LNCaP clone FGC (cell line): ENCODE data around the gene UTP14A.

Experiments used
- DNase-seq: peaks from one replicate; pipeline ENCODE4 v3.0.0-alpha.2; 2011; ENCODE audit warnings: low read depth
- H3K4me3 ChIP-seq: 2 replicates; pipeline ENCODE4 v1.5.1; 2011; ENCODE audit warnings: mild to moderate bottlenecking, low read depth, low read length, control low read depth
- CTCF ChIP-seq: IDR thresholded peaks from 2 replicates; pipeline ENCODE4 v1.5.1; 2012; ENCODE audit warnings: mild to moderate bottlenecking; ENCODE audit not compliant: control insufficient read depth, insufficient read depth; ENCODE audit errors: extremely low read depth

UTP14A gene

GRCh38 chrX:129932821-129933321 is 26.9 kb downstream of the UTP14A start:
- H3K4me3 ChIP-seq: no peak overlapping the region
- no peak for DNase-seq
- no peak for TF ChIP-seq CTCF

- no peak overlapping the region for H3K4me3 ChIP-seq
- no peak for TF ChIP-seq CTCF
- DNase-seq: no peak
Measured at GRCh38 chrX:129933700-129934099, 27.7 kb downstream of the UTP14A start.

DNA sequence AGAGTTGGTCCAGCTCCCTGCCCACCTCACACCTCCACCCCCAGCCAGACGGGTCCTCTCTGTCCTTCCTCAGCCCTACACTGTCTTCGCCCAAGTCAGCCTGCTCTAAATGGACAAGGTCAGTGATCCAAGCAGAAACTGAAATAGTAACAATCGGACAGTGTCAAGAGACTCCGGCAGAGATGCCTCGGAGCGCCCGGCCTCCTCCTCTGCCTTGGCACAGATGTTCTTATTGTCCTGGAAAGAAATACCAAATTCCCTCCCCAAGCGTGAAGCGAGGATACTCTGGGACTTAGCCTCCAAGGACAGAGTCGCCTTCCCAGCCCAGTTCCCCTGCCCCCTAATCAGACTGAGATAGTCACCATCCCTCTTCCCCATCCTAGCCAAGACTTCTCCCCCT is 28.5 kb downstream of the UTP14A start:
- DNase-seq: no peak
- no peak overlapping the region for H3K4me3 ChIP-seq
- TF ChIP-seq CTCF: no peak

DNA sequence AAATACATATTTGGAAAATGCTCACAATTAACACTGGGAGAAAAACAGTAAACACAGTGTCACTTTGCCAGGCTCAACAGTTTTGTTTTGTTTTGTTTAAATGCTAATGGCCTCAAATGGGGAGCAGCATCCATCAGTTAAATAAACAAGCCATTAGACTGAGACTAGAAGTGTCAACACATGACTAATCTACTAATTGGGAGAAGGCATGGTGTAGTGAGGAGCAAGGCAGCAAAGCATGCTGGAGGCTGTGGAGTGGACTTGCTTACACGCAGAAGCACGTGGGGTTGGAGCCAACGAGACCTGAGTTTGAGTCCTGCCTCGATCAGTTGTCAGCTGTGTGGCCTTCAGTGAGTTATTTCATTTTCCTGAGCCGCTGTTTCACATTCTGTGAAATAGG is 29.0 kb downstream of the UTP14A start:
- no peak for TF ChIP-seq CTCF
- DNase-seq: no peak
- H3K4me3 ChIP-seq: no peak overlapping the region

- H3K4me3 ChIP-seq: no peak overlapping the region
- no peak for TF ChIP-seq CTCF
- no peak for DNase-seq
Measured at GRCh38 chrX:129938081-129938480, 32.1 kb downstream of the UTP14A start.

DNA sequence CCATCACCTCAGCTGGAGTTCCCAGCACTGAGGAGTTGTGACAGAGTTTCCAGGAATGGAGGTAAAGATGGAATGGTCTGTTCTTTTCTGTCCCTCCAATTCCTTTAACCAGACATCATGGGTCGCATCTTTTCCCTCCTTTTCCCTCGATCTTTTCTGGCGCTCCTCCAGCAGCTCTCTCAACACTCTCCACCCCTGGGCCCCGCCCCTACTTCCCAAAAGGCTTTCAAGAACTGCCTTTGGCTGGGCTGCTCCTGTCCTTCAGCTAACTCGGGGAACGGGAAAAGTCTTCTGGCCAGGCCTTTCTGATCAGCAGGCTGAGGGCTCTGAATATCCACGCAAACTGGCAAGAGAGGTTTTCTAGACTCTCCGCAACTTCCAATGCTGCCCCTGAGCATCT is 34.0 kb downstream of the UTP14A start:
- no peak for TF ChIP-seq CTCF
- no peak overlapping the region for H3K4me3 ChIP-seq
- no peak for DNase-seq

- no peak for DNase-seq
- no peak for TF ChIP-seq CTCF
- H3K4me3 ChIP-seq: no peak overlapping the region
Measured at GRCh38 chrX:129940721-129941120, 34.8 kb downstream of the UTP14A start.
